Measurements from ENCODE around the gene KCNT1. TPM values are rescaled to one million over a fixed set of nuclear protein-coding genes. Genes with fewer than 3 reads are reported as not detected.

The KCNT1 gene
- total RNA-seq, 4 donors from 2014 or later = 0.21 TPM; not detected in 3

GRCh38 chr9:135835131-135835530 lies 133.1 kb downstream of the KCNT1 start:
- Histone ChIP-seq H3K27me3 (no peaks in the 10 kb centered on the region), H3K36me3 (no peaks in the 10 kb centered on the region), H3K9me3 (no peaks in the 10 kb centered on the region), H3K27ac (no peak overlapping the region), H3K4me1 (no peaks in the 10 kb centered on the region), H3K4me3 (replicated peaks in 1 of 3) (no peak overlapping the region)
- intact Hi-C loops (cut with DNase I) = no loop called here
- TF ChIP-seq POLR2A (IDR thresholded peaks at IDR 0.05) = no peak
- TF ChIP-seq, protein P1, sequence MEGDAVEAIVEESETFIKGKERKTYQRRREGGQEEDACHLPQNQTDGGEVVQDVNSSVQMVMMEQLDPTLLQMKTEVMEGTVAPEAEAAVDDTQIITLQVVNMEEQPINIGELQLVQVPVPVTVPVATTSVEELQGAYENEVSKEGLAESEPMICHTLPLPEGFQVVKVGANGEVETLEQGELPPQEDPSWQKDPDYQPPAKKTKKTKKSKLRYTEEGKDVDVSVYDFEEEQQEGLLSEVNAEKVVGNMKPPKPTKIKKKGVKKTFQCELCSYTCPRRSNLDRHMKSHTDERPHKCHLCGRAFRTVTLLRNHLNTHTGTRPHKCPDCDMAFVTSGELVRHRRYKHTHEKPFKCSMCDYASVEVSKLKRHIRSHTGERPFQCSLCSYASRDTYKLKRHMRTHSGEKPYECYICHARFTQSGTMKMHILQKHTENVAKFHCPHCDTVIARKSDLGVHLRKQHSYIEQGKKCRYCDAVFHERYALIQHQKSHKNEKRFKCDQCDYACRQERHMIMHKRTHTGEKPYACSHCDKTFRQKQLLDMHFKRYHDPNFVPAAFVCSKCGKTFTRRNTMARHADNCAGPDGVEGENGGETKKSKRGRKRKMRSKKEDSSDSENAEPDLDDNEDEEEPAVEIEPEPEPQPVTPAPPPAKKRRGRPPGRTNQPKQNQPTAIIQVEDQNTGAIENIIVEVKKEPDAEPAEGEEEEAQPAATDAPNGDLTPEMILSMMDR (IDR thresholded peaks at IDR 0.05) = no peak
- 89 to 90% methylated on average over 10 of the region's 10 CpGs for WGBS, 2 donors
- DNase-seq = no peak

DNA sequence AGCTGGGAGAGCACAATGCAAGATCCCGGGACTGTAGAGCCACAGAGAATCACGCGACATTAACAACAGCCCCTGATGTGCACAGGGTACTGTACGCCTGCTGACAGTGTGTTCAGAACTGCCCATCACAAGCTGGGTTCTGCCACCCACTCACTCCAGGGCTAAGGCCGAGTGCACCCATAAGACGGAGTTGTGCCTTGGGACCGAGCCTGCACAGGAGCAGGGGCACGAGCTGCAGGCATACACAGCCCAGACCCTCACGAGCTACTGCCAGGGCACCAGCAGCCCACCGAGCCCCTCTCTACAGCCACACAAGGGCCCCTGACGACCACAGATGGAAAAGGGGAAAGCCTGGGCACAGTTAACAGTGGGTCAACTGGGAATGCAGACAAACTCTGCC lies 137.5 kb downstream of the KCNT1 start:
- WGBS, 2 donors = 95 to 98% methylated on average over 6 to 9 of the region's 11 CpGs
- intact Hi-C loops (cut with DNase I) = no loop called here
- no peak overlapping the region for H3K4me3 ChIP-seq (replicated peaks in 1 of 3)
- no peaks in the 10 kb centered on the region for H3K36me3 ChIP-seq
- no peaks in the 10 kb centered on the region for H3K9me3 ChIP-seq
- no peak for TF ChIP-seq POLR2A (IDR thresholded peaks at IDR 0.05)
- TF ChIP-seq, protein P1 (IDR thresholded peaks at IDR 0.05) = no peak
- no peaks in the 10 kb centered on the region for H3K27me3 ChIP-seq
- H3K27ac ChIP-seq = no peak overlapping the region
- no peak for DNase-seq
- no peaks in the 10 kb centered on the region for H3K4me1 ChIP-seq

GRCh38 chr9:135840107-135840506 lies 138.1 kb downstream of the KCNT1 start:
- no peaks in the 10 kb centered on the region for H3K27me3 ChIP-seq
- no peaks in the 10 kb centered on the region for H3K4me1 ChIP-seq
- no peak for DNase-seq
- no peak overlapping the region for H3K4me3 ChIP-seq (replicated peaks in 1 of 3)
- intact Hi-C loops (cut with DNase I) = no loop called here
- TF ChIP-seq POLR2A (IDR thresholded peaks at IDR 0.05) = no peak
- TF ChIP-seq, protein P1 (IDR thresholded peaks at IDR 0.05) = no peak
- H3K9me3 ChIP-seq = no peaks in the 10 kb centered on the region
- no peaks in the 10 kb centered on the region for H3K36me3 ChIP-seq
- H3K27ac ChIP-seq = no peak overlapping the region
- 91 to 94% methylated on average over 4 to 9 of the region's 9 CpGs for WGBS, 2 donors

GRCh38 chr9:135840539-135840938 lies 138.6 kb downstream of the KCNT1 start:
- no peaks in the 10 kb centered on the region for H3K36me3 ChIP-seq
- intact Hi-C loops (cut with DNase I) = no loop called here
- no peaks in the 10 kb centered on the region for H3K9me3 ChIP-seq
- 87 to 89% methylated on average over 7 of the region's 7 CpGs for WGBS, 2 donors
- DNase-seq = no peak
- H3K27me3 ChIP-seq = no peaks in the 10 kb centered on the region
- TF ChIP-seq, protein P1 (IDR thresholded peaks at IDR 0.05) = no peak
- no peak for TF ChIP-seq POLR2A (IDR thresholded peaks at IDR 0.05)
- no peak overlapping the region for H3K27ac ChIP-seq
- H3K4me3 ChIP-seq (replicated peaks in 1 of 3) = no peak overlapping the region
- H3K4me1 ChIP-seq = no peaks in the 10 kb centered on the region

Other genes with a start within 250 kb of the KCNT1 start
- gene PPP1R26, start 222.4 kb upstream of the KCNT1 start, total RNA-seq = 10 to 100 TPM; 22.3 to 29.8 (median 25.7) TPM
- 10 to 100 TPM; 26.5 to 47.5 (median 33.1) TPM for gene MRPS2, start 201.5 kb upstream of the KCNT1 start, total RNA-seq
- gene LCN1, start 180.7 kb upstream of the KCNT1 start, total RNA-seq = not detected
- not detected for gene OBP2A, start 156.1 kb upstream of the KCNT1 start, total RNA-seq
- not detected for gene PAEP, start 140.4 kb upstream of the KCNT1 start, total RNA-seq
- gene GLT6D1, start 62.6 kb upstream of the KCNT1 start, total RNA-seq = not detected
- gene LCN9, start 38.9 kb upstream of the KCNT1 start, total RNA-seq = not detected
- not detected for gene SOHLH1, start 2.7 kb upstream of the KCNT1 start, total RNA-seq
- 10 to 100 TPM; 11.8 to 23.4 (median 19.9) TPM for gene CAMSAP1, start 205.4 kb downstream of the KCNT1 start, total RNA-seq

Measured in thyroid gland (tissue), 4 donors.